Panc1 (cell line): ENCODE measurements around the gene NAA40. TPM values are rescaled to one million over a fixed set of nuclear protein-coding genes. Genes with fewer than 3 reads are reported as not detected.

ENCODE experiments used
- ATAC-seq: fragments of 200-7000 bp; cut with Tn5 transposase; 2 replicates; pipeline ENCODE4 v1.9.1; 2020; ENCODE audit warnings: mild to moderate bottlenecking, moderate library complexity
- BruUV-seq: library from RNA; stranded (reverse); fragments of 400-500 nt; replicated peaks from 2 replicates; lab custom pipeline; 2021; lab: Mats Ljungman, UMichigan
- CTCF ChIA-PET: fragments of 300-600 bp; sonication (Branson Sonifier 250); formaldehyde crosslinking; loops from one replicate; lab custom pipeline; 2022; ENCODE audit warnings: antibody characterized with exemption; lab: Charles Lee
- POLR2A ChIA-PET: fragments of 300-600 bp; sonication (Branson Sonifier 250); formaldehyde crosslinking; loops from one replicate; lab custom pipeline; 2022; ENCODE audit warnings: antibody characterized with exemption; lab: Charles Lee
- DNase-seq: peaks from one replicate; pipeline ENCODE4 v3.0.0-alpha.2; 2010; ENCODE audit warnings: low read depth, low spot score
- H3K27ac ChIP-seq: 2 replicates; pipeline ENCODE4 v1.5.1; 2011; ENCODE audit warnings: mild to moderate bottlenecking, low read length, inconsistent platforms
- H3K27me3 ChIP-seq: fragments of 200-500 bp; sonication (Bioruptor generic); 2 replicates; pipeline ENCODE4 v1.6.0; 2014; ENCODE audit warnings: low read length, inconsistent platforms; ENCODE audit not compliant: control insufficient read depth, insufficient read depth
- H3K36me3 ChIP-seq: fragments of 200-500 bp; sonication (Bioruptor generic); 2 replicates; pipeline ENCODE4 v1.5.1; 2014; ENCODE audit warnings: inconsistent platforms, mild to moderate bottlenecking, low read length, moderate library complexity; ENCODE audit not compliant: control insufficient read depth, insufficient read depth
- H3K4me1 ChIP-seq: 2 replicates; pipeline ENCODE4 v1.5.1; 2011; ENCODE audit warnings: inconsistent platforms, mild to moderate bottlenecking, low read length, moderate library complexity; ENCODE audit not compliant: control insufficient read depth, insufficient read depth
- H3K4me3 ChIP-seq, 2 experiments: 2 replicates each; pipeline ENCODE4 v1.5.1; 2011 to 2012; ENCODE audit warnings: low read depth in 2 of 2, low read length in 2 of 2, mild to moderate bottlenecking in 2 of 2, inconsistent platforms in 1 of 2, moderate library complexity in 1 of 2
- H3K9me3 ChIP-seq: fragments of 200-500 bp; sonication (Bioruptor generic); 2 replicates; pipeline ENCODE4 v1.5.1; 2014; ENCODE audit warnings: low read depth, mild to moderate bottlenecking, inconsistent platforms, low read length, moderate library complexity; ENCODE audit not compliant: control insufficient read depth, insufficient read depth
- POLR2AphosphoS5 ChIP-seq: IDR thresholded peaks from 2 replicates; pipeline ENCODE4 v1.6.1; 2012; ENCODE audit warnings: mild to moderate bottlenecking, low read depth, low read length, moderate library complexity
- SIN3A ChIP-seq: IDR thresholded peaks from 2 replicates; pipeline ENCODE4 v1.6.1; 2012; ENCODE audit warnings: low read depth, mild to moderate bottlenecking, low read length, moderate library complexity, borderline replicate concordance; ENCODE audit not compliant: insufficient read depth
- TCF7L2 ChIP-seq: IDR thresholded peaks from 2 replicates; pipeline ENCODE4 v1.6.1; 2011; ENCODE audit warnings: mild to moderate bottlenecking, low read depth, low read length, inconsistent platforms
- in situ Hi-C: cut with HindIII; loops from 2 replicates; pipeline ENCODE4 v1.10.0; 2016; ENCODE audit warnings: low sequenced_read_pairs, low pct_unique_long_range_greater_than_20kb
- intact Hi-C: fragments of 100-400 bp; cut with micrococcal nuclease; formaldehyde crosslinking; loops from one replicate; pipeline ENCODE4 v1.10.0; 2022; ENCODE audit not compliant: unreplicated experiment
- total RNA-seq: library from RNA; stranded (reverse); gene quantifications from one replicate; pipeline ENCODE4 v1.2.1, GENCODE V29; 2021; ENCODE audit not compliant: unreplicated experiment
- TF ChIP-seq, protein P1 (sequence below), 2 experiments: IDR thresholded peaks; 2 replicates each; pipeline ENCODE4 v1.6.1; 2011 to 2012; ENCODE audit warnings: low read depth in 2 of 2, control low read depth in 1 of 2, low read length in 1 of 2, mild to moderate bottlenecking in 1 of 2, moderate library complexity in 1 of 2; ENCODE audit not compliant: insufficient read depth in 1 of 2
- TF ChIP-seq, protein P2 (sequence below): fragments of 450-650 bp; IDR thresholded peaks from 2 replicates; pipeline ENCODE4 v1.5.1; 2017; ENCODE audit warnings: mild to moderate bottlenecking

The NAA40 gene
- total RNA-seq, 1 experiment from 2014 or later, result 43.2 TPM

DNA sequence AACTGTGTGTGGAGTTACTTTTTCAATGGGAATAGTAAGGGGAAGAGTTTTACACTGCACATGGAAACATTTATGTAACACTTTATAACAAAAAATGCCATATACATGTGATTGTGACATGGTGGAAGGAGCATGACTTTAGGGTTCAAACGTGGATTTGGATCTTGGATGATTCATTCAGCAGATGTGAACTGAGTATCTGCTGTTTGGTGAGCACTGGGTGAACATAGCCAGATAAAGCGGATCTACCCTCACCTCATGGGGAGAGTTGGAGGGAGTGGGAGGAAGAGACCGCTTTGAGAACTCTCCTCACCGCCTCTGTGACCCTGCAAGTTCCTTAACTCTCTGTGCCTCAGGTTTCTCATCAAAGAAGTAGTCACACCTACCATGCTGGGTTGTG is 3.1 kb downstream of the NAA40 start:
- TF ChIP-seq, protein P1, sequence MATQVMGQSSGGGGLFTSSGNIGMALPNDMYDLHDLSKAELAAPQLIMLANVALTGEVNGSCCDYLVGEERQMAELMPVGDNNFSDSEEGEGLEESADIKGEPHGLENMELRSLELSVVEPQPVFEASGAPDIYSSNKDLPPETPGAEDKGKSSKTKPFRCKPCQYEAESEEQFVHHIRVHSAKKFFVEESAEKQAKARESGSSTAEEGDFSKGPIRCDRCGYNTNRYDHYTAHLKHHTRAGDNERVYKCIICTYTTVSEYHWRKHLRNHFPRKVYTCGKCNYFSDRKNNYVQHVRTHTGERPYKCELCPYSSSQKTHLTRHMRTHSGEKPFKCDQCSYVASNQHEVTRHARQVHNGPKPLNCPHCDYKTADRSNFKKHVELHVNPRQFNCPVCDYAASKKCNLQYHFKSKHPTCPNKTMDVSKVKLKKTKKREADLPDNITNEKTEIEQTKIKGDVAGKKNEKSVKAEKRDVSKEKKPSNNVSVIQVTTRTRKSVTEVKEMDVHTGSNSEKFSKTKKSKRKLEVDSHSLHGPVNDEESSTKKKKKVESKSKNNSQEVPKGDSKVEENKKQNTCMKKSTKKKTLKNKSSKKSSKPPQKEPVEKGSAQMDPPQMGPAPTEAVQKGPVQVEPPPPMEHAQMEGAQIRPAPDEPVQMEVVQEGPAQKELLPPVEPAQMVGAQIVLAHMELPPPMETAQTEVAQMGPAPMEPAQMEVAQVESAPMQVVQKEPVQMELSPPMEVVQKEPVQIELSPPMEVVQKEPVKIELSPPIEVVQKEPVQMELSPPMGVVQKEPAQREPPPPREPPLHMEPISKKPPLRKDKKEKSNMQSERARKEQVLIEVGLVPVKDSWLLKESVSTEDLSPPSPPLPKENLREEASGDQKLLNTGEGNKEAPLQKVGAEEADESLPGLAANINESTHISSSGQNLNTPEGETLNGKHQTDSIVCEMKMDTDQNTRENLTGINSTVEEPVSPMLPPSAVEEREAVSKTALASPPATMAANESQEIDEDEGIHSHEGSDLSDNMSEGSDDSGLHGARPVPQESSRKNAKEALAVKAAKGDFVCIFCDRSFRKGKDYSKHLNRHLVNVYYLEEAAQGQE (IDR thresholded peaks at IDR 0.05; ENCODE audit: insufficient read depth in 1 of 2, low read depth in 2 of 2, low read length in 1 of 2), result no peak
- no peak for TF ChIP-seq POLR2AphosphoS5
- TF ChIP-seq SIN3A, result no peak
- TF ChIP-seq, protein P2, sequence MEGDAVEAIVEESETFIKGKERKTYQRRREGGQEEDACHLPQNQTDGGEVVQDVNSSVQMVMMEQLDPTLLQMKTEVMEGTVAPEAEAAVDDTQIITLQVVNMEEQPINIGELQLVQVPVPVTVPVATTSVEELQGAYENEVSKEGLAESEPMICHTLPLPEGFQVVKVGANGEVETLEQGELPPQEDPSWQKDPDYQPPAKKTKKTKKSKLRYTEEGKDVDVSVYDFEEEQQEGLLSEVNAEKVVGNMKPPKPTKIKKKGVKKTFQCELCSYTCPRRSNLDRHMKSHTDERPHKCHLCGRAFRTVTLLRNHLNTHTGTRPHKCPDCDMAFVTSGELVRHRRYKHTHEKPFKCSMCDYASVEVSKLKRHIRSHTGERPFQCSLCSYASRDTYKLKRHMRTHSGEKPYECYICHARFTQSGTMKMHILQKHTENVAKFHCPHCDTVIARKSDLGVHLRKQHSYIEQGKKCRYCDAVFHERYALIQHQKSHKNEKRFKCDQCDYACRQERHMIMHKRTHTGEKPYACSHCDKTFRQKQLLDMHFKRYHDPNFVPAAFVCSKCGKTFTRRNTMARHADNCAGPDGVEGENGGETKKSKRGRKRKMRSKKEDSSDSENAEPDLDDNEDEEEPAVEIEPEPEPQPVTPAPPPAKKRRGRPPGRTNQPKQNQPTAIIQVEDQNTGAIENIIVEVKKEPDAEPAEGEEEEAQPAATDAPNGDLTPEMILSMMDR, result no peak
- no peak for TF ChIP-seq TCF7L2
- no peak for DNase-seq
- no peak for ATAC-seq
- Histone ChIP-seq H3K4me1 (peaks cover 27% of the 10 kb centered on the region), H3K27ac (no peak overlapping the region), H3K9me3 (no peaks in the 10 kb centered on the region), H3K36me3 (no peaks in the 10 kb centered on the region), H3K27me3 (no peaks in the 10 kb centered on the region), H3K4me3 (no peak overlapping the region)
- intact Hi-C loops, result no loop called here
- no TSS peak for BruUV-seq
- POLR2A ChIA-PET, result no interaction called here
- CTCF ChIA-PET, result no interaction called here
- in situ Hi-C loops, result no loop called here

GRCh38 chr11:63942803-63943202 is 4.0 kb downstream of the NAA40 start:
- ChIA-PET POLR2A (interaction anchor here (0.6 kb wide), 1 partner anchor 104 kb away, joined by 8 read pairs; no protein-coding TSS in a partner anchor), CTCF (no interaction called here)
- H3K27ac ChIP-seq, result no peak overlapping the region
- H3K4me3 ChIP-seq, result no peak overlapping the region
- TF ChIP-seq, protein P2, result no peak
- TF ChIP-seq POLR2AphosphoS5, result no peak
- no peak for TF ChIP-seq SIN3A
- TF ChIP-seq, protein P1 (IDR thresholded peaks at IDR 0.05; ENCODE audit: insufficient read depth in 1 of 2, low read depth in 2 of 2, low read length in 1 of 2), result no peak
- TF ChIP-seq TCF7L2, result no peak
- ATAC-seq, result no peak
- no peaks in the 10 kb centered on the region for H3K27me3 ChIP-seq
- intact Hi-C loops, result no loop called here
- H3K36me3 ChIP-seq, result no peaks in the 10 kb centered on the region
- no peaks in the 10 kb centered on the region for H3K9me3 ChIP-seq
- no TSS peak for BruUV-seq
- in situ Hi-C loops, result no loop called here
- peaks cover 25% of the 10 kb centered on the region for H3K4me1 ChIP-seq
- no peak for DNase-seq
